Stimulated activated CD4-positive, alpha-beta T cell treated with anti-CD3 and anti-CD28 coated beads, Interleukin-4, amount 100 ng/mL, for 1 hour (primary cell): ENCODE data around the gene MCRIP2.

Experiments
- DNase-seq: peaks from one replicate; pipeline ENCODE4 v3.0.0-alpha.2; 2020

The MCRIP2 gene

GRCh38 chr16:617855-618254, 23.8 kb upstream of the MCRIP2 start:
- DNase-seq: no peak

GRCh38 chr16:619476-620100, 22.0 kb upstream of the MCRIP2 start:
- DNase-seq: no peak

GRCh38 chr16:620700-621525, 20.7 kb upstream of the MCRIP2 start:
- no peak for DNase-seq

- DNase-seq: no peak
These were observed 20.0 kb upstream of the MCRIP2 start for GRCh38 chr16:621526-622105.

GRCh38 chr16:622920-623280, 18.7 kb upstream of the MCRIP2 start:
- DNase-seq: no peak

- DNase-seq: no peak
These were observed 17.0 kb upstream of the MCRIP2 start for GRCh38 chr16:624526-625070.

GRCh38 chr16:625117-625976, 16.3 kb upstream of the MCRIP2 start:
- no peak for DNase-seq

- no peak for DNase-seq
These were observed 15.5 kb upstream of the MCRIP2 start for GRCh38 chr16:625977-626765.

GRCh38 chr16:626787-627453, 14.7 kb upstream of the MCRIP2 start:
- no peak for DNase-seq

GRCh38 chr16:627454-628239, 14.0 kb upstream of the MCRIP2 start:
- no peak for DNase-seq

- DNase-seq: no peak
These were observed 13.1 kb upstream of the MCRIP2 start for GRCh38 chr16:628321-629061.

- DNase-seq: no peak
These were observed 12.3 kb upstream of the MCRIP2 start for GRCh38 chr16:629185-629832.

- DNase-seq: no peak
These were observed 11.8 kb upstream of the MCRIP2 start for GRCh38 chr16:629833-630248.

- DNase-seq: no peak
These were observed 11.3 kb upstream of the MCRIP2 start for GRCh38 chr16:630249-630814.

GRCh38 chr16:630815-631405, 10.7 kb upstream of the MCRIP2 start, which contains the start of gene WFIKKN1:
Gene WFIKKN1, plus strand, starts transcription at chr16:630985. Its CDS starts 269 bp downstream, at chr16:631254.
- no peak for DNase-seq

GRCh38 chr16:631808-632358, 9.7 kb upstream of the MCRIP2 start:
- DNase-seq: no peak

GRCh38 chr16:632486-633335, 8.9 kb upstream of the MCRIP2 start:
- no peak for DNase-seq
